ENCODE measurements around the gene RNF40.
"Not testable (repeated sequence)": the region's sequence is repeated elsewhere in the genome, so short reads cannot be mapped to it uniquely, and the experiment has no call there.

Gene RNF40

DNA sequence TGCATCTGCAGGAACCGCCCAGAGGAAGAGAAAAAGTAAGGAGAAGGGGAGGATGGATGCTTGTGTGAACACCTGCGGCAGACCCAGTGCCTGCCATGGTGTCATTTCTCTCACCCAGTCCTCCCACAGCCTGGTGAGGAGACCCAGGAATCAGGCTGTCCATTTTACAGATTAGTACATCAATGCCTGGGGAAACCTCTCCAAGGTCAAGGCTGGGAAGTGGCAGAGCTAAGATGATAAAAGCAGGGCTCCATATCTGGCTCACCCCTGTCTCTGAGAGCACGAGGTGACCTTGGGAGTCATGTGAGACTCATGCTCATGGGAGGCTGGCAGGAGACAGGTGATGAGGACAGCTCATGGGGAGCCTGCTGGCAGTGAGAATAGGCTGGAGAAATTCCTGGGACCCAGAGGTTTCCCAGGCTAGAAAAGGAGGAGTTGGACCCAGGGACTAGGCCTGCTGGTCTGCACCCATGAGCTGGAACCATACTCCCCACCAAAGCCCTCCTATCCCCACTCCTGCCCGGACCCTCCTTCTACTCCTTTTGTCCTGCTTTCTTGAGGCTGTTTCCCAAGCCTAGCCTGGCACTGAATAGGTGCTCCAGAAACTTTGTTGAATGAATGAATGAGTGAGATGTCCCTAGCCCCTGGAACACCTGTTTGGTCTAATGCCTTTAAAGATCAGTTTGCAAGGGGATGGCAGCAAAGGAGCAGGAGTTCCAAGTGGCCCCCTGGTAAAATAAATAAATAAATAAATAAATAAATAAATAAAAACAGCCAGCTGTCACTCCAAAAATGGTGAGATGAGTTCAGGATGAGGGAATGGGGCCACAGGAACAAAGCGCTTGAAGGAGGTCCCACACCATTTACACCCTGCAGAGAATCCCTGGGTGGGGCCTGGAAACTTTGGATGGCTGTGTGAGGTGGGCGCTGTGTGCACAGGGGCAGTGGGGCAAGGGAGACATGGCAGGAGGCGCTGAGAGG lies 23.3 kb downstream of the RNF40 start:
- no peak for DNase-seq

DNA sequence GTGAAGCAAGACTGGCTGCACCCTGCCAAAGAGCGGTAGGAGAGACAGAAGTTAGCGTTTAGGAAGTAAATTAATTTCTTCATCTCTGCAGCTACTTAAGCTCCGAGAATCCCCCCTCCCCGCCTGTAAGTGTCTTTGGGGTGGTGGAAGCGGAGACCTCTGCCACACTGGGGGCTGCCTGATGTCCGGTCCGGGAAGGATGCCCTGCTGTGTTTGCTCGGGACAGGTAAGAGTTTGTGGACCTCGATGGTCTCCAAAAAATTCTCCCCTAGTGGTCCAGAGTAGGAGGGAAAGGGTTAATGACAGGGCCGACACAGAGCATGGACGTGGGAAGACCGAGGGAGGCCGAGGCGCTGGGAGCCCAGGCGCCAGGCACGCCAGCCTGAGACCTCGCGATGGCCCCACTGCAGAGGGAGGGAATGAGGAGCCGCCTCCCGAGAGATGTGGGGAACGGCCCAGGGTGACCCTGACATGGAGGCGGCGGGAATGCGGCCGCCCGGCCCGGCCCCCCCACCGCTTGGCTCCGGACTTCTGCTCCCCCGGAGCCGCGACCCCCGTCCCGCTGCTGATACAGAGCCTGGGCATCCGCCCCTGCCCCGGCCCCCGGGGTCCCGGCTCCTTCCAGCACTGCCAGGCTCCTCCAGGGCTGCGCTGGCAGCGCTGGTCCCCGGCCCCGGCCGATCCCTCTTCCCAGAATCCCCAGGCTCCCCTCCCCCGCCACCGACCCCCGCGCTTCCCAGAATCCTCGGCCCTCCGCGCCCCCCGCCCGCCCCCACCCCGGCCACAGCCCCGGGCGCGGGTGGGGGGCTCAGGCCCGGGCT lies 24.2 kb downstream of the RNF40 start:
- no peak for DNase-seq

DNA sequence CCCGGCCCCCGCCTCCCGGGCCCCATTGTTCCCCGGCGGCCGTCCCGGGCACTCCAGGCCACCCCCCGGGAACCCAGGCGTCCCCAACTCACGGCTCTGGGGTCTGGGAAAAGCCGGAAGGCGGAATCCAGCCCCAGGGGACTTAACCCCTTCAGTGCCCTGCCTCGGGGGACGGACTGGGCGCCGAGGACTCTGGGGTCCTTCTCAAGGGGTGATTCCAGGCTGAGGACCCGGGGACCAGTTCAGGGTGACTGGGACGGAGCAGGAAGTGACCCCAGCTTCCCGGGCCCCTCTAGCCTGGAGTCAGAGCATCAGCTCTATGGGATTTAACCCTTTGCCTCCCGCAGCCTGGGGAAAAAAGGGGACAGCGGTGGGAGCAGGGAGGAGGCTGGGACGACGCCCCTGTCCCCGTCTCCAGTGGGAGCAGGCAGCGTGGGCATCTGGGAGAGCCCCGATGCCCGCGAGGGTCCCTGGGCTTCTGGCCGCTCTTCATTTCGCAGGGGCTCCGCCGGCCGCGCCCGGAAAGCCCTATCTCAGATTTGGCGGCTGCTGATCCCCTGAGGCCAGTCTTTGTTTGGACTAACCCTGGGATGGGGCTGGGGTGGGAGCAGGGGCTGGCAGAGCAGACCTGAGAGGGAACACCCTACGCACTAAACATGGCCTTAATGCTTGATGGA lies 25.0 kb downstream of the RNF40 start, which contains the start of gene ZNF629:
TSS of gene ZNF629 (minus strand) at position 270 of the 677 bp plus-strand sequence. CDS start 2,723 bp downstream, outside the sequence.
- no peak for DNase-seq

DNA sequence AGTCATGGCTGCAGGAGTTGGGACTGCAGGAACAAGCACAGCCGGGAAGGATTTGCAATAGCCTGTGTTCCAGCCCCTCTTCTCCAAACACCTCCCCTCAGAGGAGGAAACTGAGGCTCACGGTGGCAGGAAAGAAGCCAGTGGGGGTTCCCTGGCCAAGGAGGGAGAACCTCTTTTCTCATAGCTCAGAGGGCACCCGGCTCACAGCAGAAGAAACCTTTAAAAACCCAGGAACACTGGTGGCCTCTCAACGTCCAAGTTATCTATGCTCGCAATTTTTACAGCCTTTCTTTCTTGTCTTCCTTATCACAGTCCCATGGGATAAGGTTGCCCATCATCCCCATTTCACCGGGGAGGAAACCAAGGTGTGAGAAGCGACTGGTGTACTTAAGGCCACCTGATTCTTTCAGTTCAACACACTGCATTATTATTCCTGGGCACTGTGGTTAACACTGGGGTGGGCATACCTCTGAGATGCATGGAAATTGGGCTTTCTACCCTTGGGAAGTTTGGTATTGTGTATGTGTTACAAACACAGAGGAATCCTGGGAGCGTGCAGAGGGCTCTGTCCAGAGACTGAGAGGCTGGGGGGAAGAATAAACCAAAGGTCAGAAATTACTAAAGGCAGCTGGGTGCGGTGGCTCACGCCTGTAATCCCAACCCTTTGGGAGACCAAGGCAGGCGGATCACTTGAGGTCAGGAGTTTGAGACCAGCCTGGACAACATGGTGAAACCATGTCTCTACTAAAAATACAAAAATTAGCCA lies 25.7 kb downstream of the RNF40 start:
- DNase-seq, result no peak

DNA sequence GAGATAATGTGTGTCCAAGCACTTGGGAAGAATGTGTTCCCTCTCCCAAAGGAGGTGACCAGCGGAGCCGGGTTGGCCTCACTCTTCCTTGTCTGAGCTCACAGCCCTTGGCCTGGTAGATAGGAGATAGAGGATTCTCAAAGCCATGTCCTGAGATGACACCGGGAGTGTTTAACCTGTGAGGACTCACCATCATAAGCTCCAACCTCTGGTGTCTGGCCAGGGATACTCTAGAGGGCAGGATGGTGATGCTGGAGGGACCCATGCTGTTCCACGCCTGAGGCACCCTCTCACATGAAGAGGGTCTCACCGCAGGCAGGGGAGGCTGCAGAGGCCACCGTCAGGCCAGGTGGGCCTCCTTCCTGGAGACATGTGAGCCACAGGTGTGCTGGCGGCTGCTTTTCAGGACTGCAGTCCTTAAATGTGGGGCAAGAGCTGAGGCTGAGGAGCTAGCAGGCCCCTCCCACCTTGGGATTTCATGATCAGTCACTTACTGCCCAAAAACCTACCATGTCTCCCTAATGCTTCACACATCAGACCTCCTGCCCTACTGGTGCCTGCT lies 31.5 kb downstream of the RNF40 start:
- no peak for DNase-seq

DNA sequence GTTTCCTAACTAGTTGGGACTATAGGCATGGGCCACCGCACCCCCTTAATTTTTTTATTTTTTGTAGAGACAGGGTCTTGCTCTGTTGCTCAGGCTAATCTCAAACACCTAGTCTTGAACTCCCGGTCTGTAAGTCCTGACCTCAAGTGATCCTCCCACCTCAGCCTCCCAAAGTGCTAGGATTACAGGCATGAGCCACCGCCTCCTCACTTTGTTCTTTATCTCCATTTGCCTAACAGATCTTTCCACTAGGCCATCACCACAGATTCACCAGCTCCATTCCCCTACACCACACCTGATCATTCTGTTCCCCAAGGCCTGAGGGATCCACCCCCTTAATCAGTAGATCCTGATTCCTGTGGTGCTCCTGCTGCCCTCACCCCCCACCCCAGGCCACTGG lies 32.5 kb downstream of the RNF40 start:
- DNase-seq, result no peak

DNA sequence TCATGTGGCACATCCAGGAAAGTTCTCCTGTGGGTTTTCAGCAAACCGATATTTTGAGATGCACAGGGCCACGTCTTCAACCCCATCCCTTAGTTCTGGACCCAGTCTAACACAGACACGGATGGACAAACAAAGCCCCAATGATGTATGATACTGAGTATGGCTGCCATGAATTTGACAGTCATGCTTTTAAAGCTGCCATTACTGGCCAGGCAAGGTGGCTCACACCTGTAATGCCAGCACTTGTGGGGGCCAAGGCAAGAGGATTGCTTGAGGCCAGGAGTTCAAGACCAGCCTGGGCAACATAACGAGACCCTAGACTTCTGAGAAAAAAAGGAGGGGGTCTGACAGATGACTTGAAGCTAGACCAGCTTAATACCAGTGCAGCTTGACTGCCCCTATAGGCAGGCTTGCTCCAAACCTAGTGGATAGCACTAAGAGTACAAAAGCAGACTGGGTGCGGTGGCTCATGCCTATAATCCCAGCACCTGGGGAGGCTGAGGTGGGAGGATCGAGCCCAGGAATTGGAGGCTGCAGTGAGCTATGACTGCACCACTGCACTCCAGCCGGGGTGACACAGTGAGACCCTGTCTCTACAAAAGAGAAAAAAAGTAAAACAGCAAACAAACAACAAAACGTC lies 35.7 kb downstream of the RNF40 start:
- no peak for DNase-seq

DNA sequence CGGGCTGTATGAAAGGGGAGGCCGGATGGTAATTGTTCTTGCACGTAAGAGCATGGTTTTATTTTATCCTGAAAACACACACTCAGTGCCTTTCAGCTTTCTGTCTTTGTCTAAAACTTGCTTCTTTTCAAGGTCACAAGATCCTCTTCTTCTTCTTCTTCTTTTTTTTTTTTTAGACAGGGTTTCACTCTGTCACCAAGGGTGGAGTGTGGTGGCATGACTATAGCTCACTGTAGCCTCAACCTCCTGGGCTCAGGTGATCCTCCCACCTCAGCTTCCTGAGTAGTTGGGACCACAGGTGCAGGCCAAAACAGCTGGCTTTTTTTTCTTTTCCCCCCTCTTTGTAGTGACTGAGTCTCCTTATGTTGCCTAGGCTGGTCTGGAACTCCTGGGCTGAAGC lies 40.8 kb downstream of the RNF40 start:
- no peak for DNase-seq

DNA sequence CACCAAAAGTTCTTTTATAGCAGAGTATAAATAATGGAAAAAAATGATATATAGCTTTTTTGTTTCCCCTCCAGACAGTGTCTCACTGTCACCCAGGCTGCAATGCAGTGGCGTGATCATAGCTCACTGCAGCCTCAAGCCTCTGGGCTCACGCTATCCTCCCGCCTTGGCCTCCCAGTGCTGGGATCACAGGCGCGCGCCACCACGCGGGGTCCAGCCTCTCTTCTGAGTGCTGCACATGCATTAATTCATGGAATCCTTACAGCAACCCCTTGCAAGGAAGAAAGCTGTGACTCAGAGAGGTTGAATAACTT lies 42.9 kb downstream of the RNF40 start:
- DNase-seq, result no peak

DNA sequence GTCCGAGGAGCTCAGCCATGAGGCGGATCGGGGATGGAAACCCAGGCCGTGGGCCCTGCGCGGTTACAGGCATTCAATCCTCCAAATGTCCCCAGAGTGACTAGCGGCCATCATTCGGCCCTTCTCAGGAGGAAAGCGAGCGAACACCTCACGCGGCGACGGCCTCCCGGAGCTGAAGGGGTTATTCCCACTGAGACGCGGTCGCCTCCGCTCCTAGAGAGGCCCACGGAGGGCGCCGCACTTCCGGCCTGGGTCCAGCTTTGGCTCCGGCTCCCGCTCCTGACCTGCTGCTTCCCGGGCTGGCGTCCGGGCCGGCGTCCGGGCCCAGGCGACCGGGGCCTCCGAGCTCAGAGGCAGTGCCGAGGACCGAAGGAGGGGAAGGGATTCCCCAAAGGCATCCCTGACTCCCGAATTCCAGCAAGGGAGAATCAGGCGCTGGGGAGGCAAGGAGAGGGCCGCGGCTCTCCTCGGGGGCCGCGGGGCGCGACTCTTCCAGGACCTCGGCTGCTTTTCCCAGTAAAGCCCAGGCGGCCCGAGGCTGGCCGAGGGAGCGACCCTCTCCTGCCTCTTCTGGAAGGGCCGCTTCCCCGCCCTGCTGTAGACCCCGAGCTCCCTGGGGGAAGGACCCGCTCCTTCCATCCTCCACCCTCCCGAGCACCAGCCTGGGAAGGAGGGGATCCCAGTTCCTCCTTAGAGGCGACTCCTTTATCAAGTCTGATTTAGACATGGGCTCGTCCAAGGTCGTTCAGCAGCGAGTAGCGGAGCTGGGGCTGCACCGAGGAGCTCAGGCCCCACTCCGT lies 43.4 kb downstream of the RNF40 start:
- peak; percentile 10 for DNase-seq

DNA sequence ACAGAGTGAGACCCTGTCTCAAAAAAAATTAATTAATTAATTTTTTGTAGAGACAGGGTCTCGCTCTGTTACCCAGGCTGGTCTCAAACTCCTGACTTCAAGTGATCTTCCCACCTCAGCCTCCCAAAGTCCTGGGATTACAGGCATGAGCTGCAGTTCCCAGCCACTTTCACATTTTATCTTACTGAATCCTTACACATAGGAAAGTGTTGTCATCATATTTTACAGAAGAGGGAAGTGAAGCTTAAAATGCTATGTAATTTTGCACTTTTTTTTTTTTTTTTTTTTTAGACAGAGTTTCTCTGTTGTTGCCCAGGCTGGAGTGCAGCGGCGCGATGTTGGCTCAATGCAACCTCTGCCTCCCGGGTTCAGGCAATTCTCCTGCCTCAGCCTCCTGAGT lies 46.0 kb downstream of the RNF40 start:
- DNase-seq, result no peak

DNA sequence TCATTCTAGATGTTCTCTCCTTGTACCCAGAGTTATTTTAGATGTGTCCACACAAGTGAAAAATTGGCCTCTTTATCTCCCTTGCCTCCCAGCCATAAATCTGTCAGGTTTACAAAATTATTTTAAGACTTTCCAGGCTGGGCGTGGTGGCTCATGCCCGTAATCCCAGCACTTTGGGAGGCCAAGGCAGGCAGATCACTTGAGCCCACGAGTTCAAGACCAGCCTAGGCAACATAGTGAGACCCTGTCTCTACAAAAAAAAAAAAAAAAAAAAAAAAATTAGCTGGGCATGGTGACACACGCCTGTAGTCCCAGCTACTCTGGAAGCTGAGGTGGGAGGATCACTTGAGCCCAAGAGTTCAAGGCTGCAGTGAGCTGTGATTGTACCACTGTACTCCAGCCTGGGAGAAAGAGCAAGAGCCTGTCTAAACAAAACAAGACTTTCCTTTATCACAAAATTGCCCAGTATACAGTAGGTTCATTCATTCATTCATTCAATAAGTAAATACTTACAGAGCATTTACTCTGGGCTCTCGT lies 46.8 kb downstream of the RNF40 start:
- not testable (repeated sequence) for DNase-seq

DNA sequence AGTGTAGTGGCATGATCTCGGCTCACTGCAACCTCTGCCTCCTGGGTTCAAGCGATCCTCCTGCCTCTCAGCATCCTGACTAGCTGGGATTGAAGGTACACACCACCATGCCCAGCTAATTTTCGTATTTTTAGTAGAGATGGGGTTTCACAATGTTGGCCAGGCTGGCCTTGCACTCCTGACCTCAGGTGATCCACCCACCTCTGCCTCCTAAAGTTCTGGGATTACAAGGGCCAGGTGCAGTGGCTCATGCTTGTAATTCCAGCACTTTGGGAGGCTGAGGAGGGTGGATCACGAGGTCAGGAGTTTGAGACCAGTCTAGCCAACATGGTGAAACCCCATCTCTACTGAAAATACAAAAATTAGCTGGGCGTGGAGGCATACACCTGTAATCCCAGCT lies 47.6 kb downstream of the RNF40 start:
- not testable (repeated sequence) for DNase-seq

DNA sequence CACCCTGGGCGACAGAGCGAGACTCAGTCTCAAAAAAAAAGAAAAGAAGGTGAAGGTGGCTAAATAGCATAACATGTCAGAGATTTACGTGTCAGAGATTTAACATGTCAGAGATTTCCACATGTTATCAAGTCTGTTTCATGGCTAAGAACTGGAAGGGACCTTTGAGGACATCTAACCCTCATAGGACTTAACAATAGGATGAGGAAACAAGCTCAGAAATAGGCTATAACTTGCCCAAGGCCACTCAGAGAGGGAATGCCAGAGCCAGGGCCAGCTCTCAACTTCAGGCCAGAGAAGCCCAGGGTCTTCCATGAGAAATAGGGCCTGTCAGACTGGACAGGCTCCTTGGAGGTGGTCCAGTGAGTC lies 51.7 kb downstream of the RNF40 start:
- DNase-seq, result no peak

DNA sequence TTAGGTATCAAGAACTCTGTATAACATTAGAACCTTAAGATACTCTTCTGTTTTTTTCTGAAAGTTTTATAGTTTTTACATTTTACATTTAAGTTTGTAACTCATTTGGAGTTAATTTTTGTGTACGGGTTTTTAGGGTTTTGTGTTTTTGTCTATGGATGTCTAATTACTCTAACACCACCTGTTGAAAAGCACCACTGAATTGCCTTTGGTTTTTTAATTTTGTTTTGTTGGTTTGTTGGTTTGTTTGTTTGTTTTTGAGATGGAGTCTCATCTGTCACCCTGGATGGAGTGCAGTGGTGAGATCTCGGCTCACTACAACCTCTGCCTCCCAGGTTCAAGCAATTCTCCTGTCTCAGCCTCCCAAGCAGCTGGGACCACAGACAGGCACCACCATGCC lies 54.6 kb downstream of the RNF40 start:
- no peak for DNase-seq

DNA sequence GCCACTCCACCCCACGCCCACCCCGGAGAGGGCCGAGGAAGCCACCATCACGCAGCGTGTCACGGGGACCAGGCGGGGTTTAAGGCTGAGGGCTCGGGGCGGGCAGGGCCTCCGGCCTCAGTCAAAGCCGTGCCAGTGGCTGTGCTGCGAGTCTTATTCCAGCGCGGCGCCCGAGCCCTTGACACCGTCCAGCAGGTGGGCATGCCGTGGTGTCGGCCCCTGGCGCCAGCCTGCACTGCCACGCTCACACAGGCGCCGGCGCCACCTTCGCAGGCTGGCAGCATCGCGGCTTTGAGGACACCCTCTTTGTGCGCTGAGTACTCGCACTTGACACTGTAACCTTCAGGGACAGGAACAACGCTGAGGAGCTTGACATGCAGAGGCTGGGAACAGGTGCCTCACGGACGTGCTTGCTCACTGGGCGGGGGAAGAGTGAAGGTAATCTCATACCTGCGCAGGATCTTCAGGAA lies 58.9 kb downstream of the RNF40 start:
- DNase-seq, result no peak

DNA sequence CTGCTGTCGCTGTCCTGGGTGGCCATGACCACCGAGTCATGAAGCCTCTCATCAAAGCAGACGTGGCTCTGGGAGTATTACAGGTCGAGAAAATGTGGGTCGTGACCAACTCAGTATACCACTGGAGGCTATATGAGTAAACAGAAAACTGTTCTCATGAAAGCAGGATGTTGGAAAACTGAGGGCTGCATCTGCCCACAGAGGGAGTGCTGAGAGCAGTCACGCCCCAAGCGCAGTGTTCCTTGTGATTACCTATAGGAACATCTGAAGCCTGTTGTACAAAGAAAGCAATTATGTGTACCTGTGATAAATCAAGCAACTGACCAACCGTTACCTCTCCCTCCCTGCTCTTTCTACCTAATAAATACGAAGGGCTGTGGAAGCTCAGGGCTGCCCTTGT lies 59.3 kb downstream of the RNF40 start:
- not testable (repeated sequence) for DNase-seq

DNA sequence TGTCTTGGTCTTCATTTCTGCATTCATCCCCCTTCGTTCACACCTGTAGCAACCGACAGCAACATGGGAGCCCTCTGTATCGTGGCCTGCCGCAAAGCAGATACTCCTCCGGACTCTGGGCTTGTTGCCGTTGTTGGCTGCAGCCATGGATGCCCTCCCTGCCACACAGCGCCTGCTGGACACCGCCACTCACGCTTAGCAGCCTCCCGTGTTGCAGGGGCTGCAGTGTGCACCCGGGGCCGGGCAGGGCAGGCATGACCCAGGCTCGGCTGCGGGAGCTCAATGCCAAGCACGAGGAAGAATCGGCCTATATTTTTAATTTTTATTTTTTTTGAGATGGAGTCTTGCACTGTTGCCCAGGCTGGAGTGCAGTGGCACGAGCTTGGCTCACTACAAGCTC lies 59.8 kb downstream of the RNF40 start:
- DNase-seq, result no peak
